GM21723 (cell line): ENCODE data around the gene PPARD.
"Not testable (repeated sequence)": the region's sequence is repeated elsewhere in the genome, so short reads cannot be mapped to it uniquely, and the experiment has no call there.

Source experiments
- ATAC-seq: cut with Tn5 transposase; IDR thresholded peaks from one replicate; pipeline ENCODE4 v1.9.1; 2021; ENCODE audit warnings: mild to moderate bottlenecking, moderate library complexity; ENCODE audit not compliant: unreplicated experiment

The PPARD gene

DNA sequence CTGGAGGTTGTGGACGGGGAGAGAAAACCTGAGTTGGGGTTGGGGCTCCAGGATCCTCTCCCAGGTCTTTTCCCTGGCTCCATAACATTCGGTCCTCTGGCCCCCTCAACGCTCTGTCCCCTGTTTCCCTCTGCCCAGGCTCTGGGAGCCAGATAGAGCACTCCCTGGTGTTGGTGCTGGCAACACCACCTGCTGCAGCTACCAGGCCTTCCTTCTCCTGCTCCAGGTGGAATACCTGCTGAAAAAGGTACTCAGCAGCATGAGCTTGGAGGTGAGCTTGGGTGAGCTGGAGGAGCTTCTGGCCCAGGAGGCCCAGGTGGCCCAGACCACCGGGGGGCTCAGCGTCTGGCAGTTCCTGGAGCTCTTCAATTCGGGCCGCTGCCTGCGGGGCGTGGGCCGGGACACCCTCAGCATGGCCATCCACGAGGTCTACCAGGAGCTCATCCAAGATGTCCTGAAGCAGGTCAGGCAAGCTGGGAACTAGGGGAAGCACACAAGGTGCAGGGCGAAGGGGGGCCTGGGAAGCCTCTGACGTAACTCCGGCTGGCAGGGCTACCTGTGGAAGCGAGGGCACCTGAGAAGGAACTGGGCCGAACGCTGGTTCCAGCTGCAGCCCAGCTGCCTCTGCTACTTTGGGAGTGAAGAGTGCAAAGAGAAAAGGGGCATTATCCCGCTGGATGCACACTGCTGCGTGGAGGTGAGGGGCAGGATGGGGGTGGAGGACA is 30.1 kb upstream of the PPARD start:
- no peak for ATAC-seq

DNA sequence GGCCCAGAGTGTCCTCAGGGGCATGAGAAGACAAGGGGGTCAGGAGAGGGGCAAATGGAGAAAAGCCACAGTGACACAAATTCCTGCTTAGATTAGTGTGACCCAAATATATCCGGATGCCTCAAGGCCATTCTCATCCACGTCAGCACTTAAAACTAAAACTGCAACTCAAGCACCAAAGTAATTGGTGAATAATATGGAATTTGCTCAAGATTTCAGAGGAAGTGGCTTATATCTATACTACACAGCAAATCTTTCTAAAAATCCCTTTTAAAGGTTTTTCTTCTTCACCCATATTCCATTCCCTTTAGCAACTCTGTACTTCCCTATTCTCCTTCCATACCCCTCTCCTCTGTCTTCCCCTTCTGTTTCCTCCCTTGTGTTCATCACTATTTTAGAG is 29.6 kb upstream of the PPARD start:
- no peak for ATAC-seq

DNA sequence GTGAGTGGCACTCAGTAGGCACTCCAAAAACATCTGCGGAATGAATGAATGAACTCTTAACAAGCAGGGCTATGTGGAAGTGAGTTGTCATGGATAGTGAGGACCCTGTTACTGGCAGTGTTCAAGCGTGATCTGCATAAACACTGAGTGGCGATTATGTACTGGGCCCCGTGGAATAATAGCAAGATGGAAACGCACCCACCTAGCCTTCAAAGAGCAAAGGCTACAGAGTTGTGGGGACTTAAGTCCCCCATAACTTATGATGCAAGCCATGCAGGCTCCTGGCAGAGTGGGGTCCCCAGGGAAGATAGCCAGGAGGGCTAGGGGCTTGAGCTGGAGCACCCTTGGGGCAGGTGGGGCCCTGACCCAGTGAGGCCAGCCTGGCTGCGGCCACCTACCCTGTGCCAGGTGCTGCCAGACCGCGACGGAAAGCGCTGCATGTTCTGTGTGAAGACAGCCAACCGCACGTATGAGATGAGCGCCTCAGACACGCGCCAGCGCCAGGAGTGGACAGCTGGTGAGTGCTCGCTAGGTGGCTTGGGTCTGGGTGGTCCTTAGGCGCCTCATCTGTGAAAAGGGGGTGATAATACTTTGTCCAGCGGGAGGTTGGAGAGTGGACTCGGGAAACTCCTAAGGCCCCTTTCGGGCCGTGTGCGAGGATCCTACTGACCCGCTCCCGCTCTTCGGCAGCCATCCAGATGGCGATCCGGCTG is 24.7 kb upstream of the PPARD start:
- ATAC-seq: no peak

DNA sequence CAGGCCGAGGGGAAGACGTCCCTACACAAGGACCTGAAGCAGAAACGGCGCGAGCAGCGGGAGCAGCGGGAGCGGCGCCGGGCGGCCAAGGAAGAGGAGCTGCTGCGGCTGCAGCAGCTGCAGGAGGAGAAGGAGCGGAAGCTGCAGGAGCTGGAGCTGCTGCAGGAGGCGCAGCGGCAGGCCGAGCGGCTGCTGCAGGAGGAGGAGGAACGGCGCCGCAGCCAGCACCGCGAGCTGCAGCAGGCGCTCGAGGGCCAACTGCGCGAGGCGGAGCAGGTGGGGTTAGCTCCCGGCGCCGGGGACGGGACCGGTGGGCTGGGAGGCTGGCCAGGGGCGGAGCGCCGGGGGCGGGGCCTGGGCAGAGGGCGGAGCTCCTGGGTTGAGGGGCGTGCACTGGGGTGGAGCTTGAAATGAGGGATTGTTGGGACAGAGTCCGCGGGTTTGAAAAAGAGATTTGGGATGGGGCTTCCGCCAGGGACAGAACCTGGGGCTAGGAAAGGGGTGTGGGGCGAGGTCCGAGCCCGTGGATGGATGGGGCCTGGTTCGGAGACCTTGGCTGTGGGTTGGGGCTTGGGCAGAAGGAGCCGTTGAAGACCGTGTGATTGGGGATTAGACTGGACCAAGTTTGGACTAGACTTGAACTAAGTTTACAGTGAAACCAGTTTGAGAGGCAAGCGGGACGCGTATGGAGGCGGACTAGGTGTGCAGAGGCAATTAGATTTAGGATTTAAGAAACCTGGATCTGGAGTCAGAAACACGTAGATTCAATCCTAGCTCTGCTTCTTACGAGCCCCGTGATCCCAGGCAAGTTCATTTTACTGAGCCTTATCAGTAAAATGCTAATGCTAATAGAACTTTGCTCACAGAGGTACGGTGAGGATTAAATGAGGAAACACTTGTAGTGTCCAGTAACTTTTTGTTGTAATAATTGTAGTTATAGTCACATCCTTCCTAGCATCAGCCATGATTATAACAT is 23.9 kb upstream of the PPARD start:
- ATAC-seq: no peak

DNA sequence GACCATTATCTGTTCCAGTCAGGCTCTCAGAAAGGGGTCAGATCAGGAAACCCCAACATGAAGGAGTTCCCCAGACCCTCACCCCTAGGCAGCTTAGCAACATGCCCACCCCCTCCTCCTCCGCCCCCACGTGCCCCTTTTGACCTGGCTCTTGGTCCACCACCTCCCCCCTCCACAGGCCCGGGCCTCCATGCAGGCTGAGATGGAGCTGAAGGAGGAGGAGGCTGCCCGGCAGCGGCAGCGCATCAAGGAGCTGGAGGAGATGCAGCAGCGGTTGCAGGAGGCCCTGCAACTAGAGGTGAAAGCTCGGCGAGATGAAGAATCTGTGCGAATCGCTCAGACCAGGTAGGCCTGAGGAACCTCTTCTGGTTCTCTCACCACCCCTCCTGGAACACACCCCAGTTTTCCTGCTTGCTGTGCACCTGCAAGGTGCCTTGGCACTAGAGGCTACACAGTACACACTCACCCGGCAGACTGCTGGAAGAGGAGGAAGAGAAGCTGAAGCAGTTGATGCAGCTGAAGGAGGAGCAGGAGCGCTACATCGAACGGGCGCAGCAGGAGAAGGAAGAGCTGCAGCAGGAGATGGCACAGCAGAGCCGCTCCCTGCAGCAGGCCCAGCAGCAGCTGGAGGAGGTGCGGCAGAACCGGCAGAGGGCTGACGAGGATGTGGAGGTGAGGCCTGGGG is 22.9 kb upstream of the PPARD start:
- ATAC-seq: no peak

DNA sequence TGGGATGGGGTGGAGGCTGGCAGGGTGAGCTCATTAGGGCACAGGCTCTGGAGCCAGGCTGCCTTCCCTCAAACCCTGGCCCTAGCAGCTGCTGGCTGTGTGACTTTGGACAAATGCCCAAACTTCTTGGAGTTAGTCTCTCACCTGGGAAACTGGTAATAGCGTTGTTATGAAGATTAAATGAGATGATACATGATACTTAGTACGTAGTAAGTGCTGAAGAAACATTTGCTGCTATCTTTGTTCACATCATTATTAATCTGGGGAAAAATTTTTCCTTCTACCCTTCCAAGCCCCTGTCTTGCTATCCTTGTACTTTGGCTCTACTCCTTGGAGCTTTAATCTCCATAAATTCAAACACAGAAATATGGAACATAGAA is 22.3 kb upstream of the PPARD start:
- ATAC-seq: no peak

DNA sequence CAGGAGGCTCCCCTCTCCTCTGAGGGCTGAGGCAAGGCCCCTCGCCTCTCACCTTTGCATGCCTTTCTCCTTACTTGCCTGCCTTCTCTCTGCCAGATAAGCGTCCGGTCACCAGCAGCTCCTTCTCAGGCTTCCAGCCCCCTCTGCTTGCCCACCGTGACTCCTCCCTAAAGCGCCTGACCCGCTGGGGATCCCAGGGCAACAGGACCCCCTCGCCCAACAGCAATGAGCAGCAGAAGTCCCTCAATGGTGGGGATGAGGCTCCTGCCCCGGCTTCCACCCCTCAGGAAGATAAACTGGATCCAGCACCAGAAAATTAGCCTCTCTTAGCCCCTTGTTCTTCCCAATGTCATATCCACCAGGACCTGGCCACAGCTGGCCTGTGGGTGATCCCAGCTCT is 21.3 kb upstream of the PPARD start:
- no peak for ATAC-seq

DNA sequence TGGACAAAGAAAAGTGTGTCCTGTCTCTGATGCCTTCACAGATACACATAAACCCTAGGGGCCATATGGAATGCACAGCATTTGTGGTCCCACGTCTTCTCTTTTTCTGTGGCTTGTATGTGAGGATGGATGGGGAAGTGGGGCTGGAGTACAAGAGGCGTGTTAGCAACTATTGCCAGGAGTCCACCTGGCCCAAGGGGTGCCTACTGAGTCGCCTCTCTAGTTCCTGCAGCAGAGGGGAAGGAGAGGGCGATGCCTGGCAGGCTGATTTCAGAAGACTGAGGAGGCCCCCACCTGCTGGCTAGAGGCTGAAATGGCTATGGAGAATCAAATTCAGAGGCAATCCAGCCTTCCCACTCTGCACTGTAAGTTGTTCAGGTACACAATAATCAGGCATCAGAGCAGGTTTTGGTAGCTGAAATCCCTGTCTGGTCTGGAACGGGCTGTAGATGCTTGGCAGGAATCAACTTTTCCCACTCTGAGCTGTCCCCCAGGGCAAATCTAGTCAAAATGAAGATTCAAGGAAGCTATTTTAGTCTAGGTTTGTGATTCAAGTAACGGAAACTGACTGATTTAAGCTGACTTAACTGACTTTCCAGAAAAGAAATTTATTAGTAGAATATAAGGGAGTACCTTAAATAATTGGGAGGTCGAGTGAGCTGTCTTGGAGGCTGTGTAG is 14.9 kb upstream of the PPARD start:
- ATAC-seq: no peak

DNA sequence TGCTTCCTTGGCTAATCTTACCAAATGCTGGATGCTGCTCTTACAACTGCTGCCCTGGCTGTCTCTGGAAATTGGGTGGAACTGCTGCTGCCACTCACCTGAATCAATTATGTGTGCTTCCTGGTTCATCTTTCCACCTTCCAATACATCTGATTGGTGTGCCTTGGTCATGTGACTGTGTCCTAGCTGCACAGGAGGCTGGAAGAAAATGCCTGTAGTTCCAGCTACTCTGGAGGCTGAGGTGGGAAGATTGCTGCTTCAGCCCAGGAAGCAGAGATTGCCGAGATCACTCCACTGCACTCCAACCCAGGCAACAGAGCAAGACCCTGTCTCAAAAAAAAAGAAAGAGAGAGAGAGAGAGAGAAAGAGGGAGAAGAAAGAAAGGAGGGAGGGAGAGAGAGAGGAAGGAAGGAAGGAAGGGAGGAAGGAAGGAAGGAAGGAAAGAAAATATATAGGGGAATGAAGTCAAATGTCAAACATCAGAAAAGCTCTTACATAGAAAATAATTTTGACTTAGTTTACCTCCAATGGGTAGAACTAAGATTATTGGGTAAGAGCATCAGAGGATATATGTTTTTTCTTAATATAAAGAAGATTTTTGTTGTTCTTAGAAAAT is 14.1 kb upstream of the PPARD start:
- ATAC-seq: no peak

DNA sequence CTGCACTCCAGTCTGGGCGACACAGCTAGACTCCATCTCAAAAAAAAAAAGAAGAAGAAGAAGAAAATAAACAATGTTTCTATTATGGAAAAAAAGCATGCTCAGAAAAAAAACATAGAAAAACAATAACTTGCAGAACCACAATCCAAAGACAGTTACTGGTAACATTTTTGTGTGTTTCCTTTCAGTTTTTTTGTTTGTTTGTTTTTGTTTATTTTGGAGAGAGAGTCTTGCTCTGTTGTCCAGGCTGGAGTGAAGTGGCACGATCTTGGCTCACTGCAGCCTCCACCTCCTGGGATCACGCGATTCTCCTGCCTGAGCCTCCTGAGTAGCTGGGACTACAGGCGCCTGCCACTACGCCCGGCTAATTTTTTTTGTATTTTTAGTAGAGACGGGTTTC is 13.4 kb upstream of the PPARD start:
- ATAC-seq: not testable (repeated sequence)

DNA sequence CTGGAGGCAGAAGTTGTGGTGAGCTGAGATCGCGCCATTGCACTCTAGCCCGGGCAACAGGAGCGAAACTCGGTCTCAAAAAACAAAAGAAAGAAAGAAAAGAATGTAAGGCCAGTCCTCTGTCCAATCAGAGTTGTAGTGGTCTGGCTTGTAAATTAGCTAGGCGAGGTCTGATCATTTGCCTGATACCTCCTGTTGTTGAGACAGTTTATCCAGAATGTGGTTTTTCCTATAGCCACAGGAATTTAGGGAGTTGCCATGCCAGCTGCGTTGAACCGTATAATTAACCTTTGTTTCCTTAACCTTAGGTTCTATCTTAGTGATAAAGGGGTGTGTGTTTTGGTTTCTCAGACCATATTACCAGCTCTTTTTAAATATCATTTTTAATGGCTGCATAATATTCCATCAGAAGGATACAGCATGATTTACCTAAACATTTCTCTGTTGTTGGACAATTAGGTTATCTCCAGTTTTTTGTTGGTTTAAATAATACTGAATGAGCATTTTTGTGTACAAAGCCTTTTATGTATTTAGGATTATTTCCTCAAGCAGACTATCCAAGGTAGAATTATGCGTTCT is 11.7 kb upstream of the PPARD start:
- no peak for ATAC-seq

DNA sequence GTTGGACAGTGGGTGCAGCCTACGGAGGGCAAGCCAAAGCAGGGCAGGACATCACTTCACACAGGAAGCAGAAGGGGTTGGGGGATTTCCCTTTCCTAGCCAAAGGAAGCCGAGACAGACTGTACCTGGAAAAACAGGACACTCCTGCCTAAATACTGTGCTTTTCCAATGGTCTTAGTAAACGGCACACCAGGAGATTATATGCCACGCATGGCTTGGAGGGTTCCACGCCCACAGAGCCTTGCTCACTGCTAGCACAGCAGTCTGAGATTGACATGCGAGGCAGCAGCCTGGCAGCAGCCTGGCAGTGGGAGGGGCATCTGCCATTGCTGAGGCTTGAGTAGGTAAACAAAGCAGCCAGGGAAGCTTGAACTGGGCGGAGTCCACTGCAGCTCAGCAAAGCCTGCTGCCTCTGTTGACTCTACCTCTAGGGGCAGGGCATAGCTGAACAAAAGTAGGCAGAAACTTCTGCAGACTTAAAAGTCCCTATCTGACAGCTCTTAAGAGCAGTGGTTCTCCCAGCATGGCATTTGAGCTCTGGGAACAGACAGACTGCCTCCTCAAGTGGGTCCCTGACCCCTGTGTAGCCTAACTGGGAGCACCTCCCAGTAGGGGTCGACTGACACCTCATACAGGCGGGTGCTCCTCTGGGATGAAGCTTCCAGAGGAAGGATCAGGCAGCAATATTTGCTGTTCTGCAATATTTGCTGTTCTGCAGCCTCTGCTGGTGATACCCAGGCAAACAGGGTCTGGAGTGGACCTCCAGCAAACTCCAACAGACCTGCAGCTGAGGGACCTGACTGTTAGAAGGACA is 10.1 kb upstream of the PPARD start:
- ATAC-seq: not testable (repeated sequence)

DNA sequence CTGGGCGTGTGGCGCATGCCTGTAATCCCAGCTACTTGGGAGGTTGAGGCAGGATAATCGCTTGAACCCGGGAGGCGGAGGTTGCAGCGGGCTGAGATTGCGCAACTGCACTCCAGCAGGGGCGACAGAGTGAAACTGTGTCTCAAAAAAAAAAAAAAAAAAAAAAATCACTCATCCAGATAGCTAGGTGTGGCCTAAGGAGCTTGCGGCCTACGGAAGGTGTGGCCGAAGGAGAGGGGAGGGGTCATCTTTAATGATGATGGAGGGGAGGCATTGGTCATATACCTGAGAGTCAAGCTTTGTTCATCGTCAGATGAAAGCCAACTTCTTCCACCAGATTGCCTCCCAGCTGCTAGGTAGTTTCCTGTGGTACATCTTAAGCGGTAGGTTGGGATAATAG is 801 bp upstream of the PPARD start:
- no peak for ATAC-seq

DNA sequence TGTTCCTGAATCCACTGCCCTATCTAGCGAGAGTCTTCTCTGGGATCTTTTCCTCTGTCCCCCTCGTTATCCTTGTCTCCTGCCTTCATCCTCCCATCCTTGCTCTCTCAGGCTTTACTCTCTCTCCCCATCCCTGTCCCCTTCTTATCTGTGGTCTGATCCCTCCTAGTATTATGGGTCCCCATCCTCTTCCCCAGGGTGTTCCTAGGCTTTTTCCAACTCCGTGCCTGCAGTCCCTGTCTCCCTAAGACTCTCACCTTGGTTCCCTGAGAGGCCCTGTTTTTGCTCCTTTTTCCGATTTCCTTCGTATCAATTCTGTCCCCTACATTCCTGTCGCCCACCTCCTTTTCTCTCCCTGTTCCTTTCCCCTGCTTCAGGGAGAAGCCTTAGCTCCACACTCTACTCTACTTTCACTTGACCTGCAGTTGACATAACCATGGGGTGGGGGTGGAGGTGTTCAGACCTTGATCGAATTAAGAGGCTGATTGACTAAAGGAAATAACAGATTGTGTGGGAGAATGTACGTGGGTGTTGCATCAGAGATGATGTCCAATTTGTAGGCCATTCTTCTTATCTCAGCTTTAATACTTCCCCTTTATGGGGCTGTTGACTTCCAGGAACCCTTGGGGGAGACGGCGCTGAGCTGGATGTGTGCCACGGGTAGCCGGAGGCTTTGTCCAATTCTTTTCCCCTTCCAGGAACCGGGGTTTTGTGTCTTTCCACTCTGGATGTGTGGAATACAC is 905 bp downstream of the PPARD start:
- no peak for ATAC-seq

DNA sequence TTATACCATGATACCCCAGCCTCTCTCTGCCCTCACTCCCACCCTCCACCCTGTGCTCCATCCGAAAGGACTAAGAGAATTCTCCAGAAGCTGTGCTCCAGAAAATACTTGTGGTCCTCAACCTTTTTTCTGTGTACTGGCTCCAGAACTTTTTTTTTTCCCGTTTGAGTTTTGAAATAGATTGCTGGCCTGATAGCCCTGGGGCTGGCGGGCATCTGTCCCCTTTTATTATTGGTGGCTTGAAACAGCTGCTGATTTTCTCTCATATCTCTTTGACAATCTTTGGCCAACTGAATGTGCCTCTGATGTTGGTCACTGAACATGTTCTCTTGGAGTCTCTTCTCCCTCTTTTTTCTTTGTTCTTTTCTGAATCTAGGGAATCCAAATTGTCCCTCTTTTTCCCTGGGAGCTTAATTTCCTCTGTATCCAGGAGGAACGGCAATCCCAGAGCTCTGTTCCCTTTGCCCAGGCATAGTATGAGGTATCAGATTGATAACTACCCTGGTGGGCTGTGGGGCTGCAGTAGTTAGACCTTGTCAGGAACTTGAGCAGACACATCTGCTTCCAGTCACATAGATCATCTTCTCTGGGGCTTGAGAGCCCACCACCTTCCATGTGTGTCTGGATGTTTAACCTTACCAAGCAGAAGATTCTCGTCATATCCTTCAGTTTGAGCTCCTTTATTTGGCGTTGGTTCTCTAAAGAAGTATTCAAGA is 1.6 kb downstream of the PPARD start:
- ATAC-seq: no peak

DNA sequence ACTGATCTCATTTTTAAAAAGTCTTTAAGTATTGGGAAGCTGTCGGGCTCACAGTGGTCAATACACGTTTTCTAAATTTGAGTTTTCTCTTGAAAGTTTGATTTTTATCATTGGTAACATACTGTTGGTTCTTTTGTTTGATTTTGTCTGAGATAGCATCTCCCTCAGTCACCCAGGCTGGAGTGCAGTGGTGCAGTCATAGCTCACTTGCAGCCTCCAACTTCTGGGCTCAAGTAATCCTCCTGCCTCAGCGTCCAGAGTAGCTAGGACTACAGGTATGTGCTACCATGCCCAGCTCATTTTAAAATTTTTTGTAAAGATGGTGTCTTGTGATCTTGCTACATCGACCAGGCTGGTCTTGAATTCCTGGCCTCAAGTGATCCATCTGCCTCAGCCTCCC is 9.1 kb downstream of the PPARD start:
- ATAC-seq: no peak

DNA sequence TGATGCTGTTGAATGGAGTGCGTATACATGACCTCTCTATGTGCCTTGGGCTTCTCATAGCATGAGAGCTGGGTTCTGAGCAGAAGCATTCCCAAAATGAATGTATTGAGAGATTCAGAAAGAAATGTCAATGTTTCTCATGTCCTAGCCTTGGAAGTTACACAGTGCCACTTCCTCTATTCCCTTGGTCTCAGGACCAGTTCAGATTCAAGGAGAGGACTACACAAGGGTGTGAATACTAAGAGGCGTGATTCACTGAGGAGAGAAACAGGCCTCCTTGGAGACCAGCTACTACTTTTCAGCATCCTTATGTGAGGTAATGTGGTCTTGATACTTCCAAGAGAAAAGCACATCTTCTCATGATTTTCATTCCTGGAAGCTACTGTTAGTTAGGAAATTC is 10.4 kb downstream of the PPARD start:
- no peak for ATAC-seq
